Gastrocnemius medialis (tissue), 4 donors: ENCODE results near the gene NCS1. TPM values are rescaled to one million over a fixed set of nuclear protein-coding genes. Genes with fewer than 3 reads are reported as not detected.

Experiments used
- ATAC-seq, 2 donors: fragments of 150-250 bp; one replicate each; pipeline ENCODE4 v1.9.1; 2016
- DNase-seq, 2 donors: peaks; one replicate each; pipeline ENCODE4 v3.0.0-alpha.2; 2019
- H3K27ac ChIP-seq, 4 donors: fragments of 200-600 bp; sonication (generic); 1 replicate in 1 of 4; 2 replicates in 3 of 4; pipeline ENCODE4 v1.5.1; 2016 to 2018; ENCODE audit warnings: mild to moderate bottlenecking in 2 of 4, moderate library complexity in 1 of 4
- H3K27me3 ChIP-seq, 3 donors: fragments of 200-600 bp; sonication (generic) in 2 of 3; 1 replicate in 1 of 3; 2 replicates in 2 of 3; pipeline versions ENCODE4 v1.5.1 to v1.6.0; 2016 to 2019; ENCODE audit warnings: mild to moderate bottlenecking in 1 of 3, moderate library complexity in 1 of 3
- H3K36me3 ChIP-seq, 2 donors: fragments of 200-600 bp; sonication (generic) in 1 of 2; one replicate each; pipeline ENCODE4 v1.5.1; 2017 to 2018
- H3K4me1 ChIP-seq, 2 donors: fragments of 200-600 bp; sonication (generic) in 1 of 2; one replicate each; pipeline ENCODE4 v1.5.1; 2016 to 2017; ENCODE audit warnings: mild to moderate bottlenecking in 2 of 2
- H3K4me3 ChIP-seq, 4 donors: fragments of 200-600 bp; sonication (generic) in 3 of 4; 1 replicate in 1 of 4; 2 replicates in 3 of 4; pipeline ENCODE4 v1.5.1; 2016 to 2019; ENCODE audit warnings: mild to moderate bottlenecking in 2 of 4
- H3K9me3 ChIP-seq, 3 donors: fragments of 200-600 bp; sonication (generic) in 2 of 3; 1 replicate in 1 of 3; 2 replicates in 2 of 3; pipeline ENCODE4 v1.5.1; 2016 to 2019
- CTCF ChIP-seq, 5 experiments: fragments of 450-650 bp in 3 of 5; fragments of 200-600 bp in 2 of 5; sonication (generic) in 2 of 5; IDR thresholded peaks in 4 of 5; conservative IDR thresholded peaks in 1 of 5; 1 replicate in 4 of 5; 2 replicates in 1 of 5; pipeline ENCODE4 v1.5.1; 2016 to 2019; ENCODE audit warnings: antibody characterized with exemption in 5 of 5, mild to moderate bottlenecking in 3 of 5, moderate library complexity in 3 of 5
- POLR2A ChIP-seq, 2 donors: fragments of 450-650 bp; IDR thresholded peaks; one replicate each; pipeline ENCODE4 v1.6.1; 2017; ENCODE audit warnings: antibody characterized with exemption in 2 of 2, mild to moderate bottlenecking in 2 of 2, moderate library complexity in 2 of 2
- in situ Hi-C, 4 donors: fragments of 200-750 bp; cut with MboI; loops; one replicate each; pipeline versions ENCODE4 v1.15.0 to v1.8.0; 2017; ENCODE audit warnings: low sequenced_read_pairs in 4 of 4
- intact Hi-C: fragments of 100-400 bp; cut with DNase I; formaldehyde crosslinking; loops from one replicate; pipeline ENCODE4 v1.15.1; 2023; ENCODE audit warnings: low total_unique reads
- total RNA-seq, 4 donors: library from RNA; depleted of rRNA; stranded (reverse); fragments of >200 nt; gene quantifications; one replicate each; pipeline versions ENCODE4 v1.1.0 to v1.2.3, GENCODE V29; 2016

NCS1 gene
- total RNA-seq, 4 donors from 2014 or later: 2.1 to 4.6 (median 2.5) TPM

- Histone ChIP-seq H3K9me3 (no peaks in the 10 kb centered on the region), H3K36me3 (no peaks in the 10 kb centered on the region), H3K27me3 (no peaks in the 10 kb centered on the region), H3K4me3 (no peak overlapping the region), H3K27ac (no peak overlapping the region), H3K4me1 (no peaks in the 10 kb centered on the region)
- DNase-seq (no peak), ATAC-seq (no peak)
- intact Hi-C loops: no loop called here
- in situ Hi-C loops: no loop called here
- TF ChIP-seq POLR2A (IDR thresholded peaks at IDR 0.05): no peak
Observed at GRCh38 chr9:130200038-130200849, 28.0 kb downstream of the NCS1 start.

GRCh38 chr9:130201399-130201873, 29.2 kb downstream of the NCS1 start:
- TF ChIP-seq POLR2A (IDR thresholded peaks at IDR 0.05) (no peak), CTCF (IDR thresholded peaks at IDR 0.05 in 4 of 5, conservative IDR thresholded peaks at IDR 0.05 in 1 of 5) (no peak)
- in situ Hi-C loops: no loop called here
- no peak overlapping the region for H3K27ac ChIP-seq

GRCh38 chr9:130201974-130202373, 29.8 kb downstream of the NCS1 start:
- TF ChIP-seq CTCF (IDR thresholded peaks at IDR 0.05 in 4 of 5, conservative IDR thresholded peaks at IDR 0.05 in 1 of 5) (no peak), POLR2A (IDR thresholded peaks at IDR 0.05) (no peak)
- in situ Hi-C loops: no loop called here
- ATAC-seq: no peak
- no peaks in the 10 kb centered on the region for H3K36me3 ChIP-seq
- H3K4me3 ChIP-seq: no peak overlapping the region
- no peaks in the 10 kb centered on the region for H3K9me3 ChIP-seq
- H3K4me1 ChIP-seq: no peaks in the 10 kb centered on the region
- H3K27me3 ChIP-seq: no peaks in the 10 kb centered on the region
- no peak overlapping the region for H3K27ac ChIP-seq
- no peak for DNase-seq
- intact Hi-C loops: no loop called here

More at GRCh38 chr9:130201399-130201873, 29.2 kb downstream of the NCS1 start:
- no peak overlapping the region for H3K4me3 ChIP-seq
- no peaks in the 10 kb centered on the region for H3K4me1 ChIP-seq
- intact Hi-C loops: no loop called here
- H3K27me3 ChIP-seq: no peaks in the 10 kb centered on the region
- no peaks in the 10 kb centered on the region for H3K36me3 ChIP-seq
- DNase-seq (no peak), ATAC-seq (no peak)
- H3K9me3 ChIP-seq: no peaks in the 10 kb centered on the region

GRCh38 chr9:130204341-130204740, 32.1 kb downstream of the NCS1 start:
- Histone ChIP-seq H3K27me3 (peaks cover 0 to 4% (median 4%) of the 10 kb centered on the region in 3 donors), H3K4me3 (no peak overlapping the region), H3K36me3 (no peaks in the 10 kb centered on the region), H3K9me3 (no peaks in the 10 kb centered on the region), H3K27ac (no peak overlapping the region), H3K4me1 (no peaks in the 10 kb centered on the region)
- intact Hi-C loops: no loop called here
- DNase-seq (no peak), ATAC-seq (no peak)
- TF ChIP-seq CTCF (IDR thresholded peaks at IDR 0.05 in 4 of 5, conservative IDR thresholded peaks at IDR 0.05 in 1 of 5) (no peak), POLR2A (IDR thresholded peaks at IDR 0.05) (no peak)
- in situ Hi-C loops: no loop called here

GRCh38 chr9:130204959-130205358, 32.8 kb downstream of the NCS1 start:
- ATAC-seq: no peak
- in situ Hi-C loops: no loop called here
- H3K27me3 ChIP-seq: peaks cover 0 to 4% (median 4%) of the 10 kb centered on the region in 3 donors
- intact Hi-C loops: no loop called here
- DNase-seq: no peak
- no peak overlapping the region for H3K4me3 ChIP-seq
- TF ChIP-seq POLR2A (IDR thresholded peaks at IDR 0.05): no peak
- no peak for TF ChIP-seq CTCF (IDR thresholded peaks at IDR 0.05 in 4 of 5, conservative IDR thresholded peaks at IDR 0.05 in 1 of 5)
- H3K36me3 ChIP-seq: no peaks in the 10 kb centered on the region
- no peak overlapping the region for H3K27ac ChIP-seq
- H3K9me3 ChIP-seq: no peaks in the 10 kb centered on the region
- H3K4me1 ChIP-seq: no peaks in the 10 kb centered on the region
